NCI-H82 treated with DMSO at 0.1 percent for 48 hours (cell line): ENCODE results near the gene KRT17.
"Not testable (repeated sequence)": the region's sequence is repeated elsewhere in the genome, so short reads cannot be mapped to it uniquely, and the experiment has no call there.

Source experiments
- DNase-seq: peaks from one replicate; lab custom pipeline; 2025; ENCODE audit not compliant: unreplicated experiment; lab: John Stamatoyannopoulos, UW

KRT17 gene

DNA sequence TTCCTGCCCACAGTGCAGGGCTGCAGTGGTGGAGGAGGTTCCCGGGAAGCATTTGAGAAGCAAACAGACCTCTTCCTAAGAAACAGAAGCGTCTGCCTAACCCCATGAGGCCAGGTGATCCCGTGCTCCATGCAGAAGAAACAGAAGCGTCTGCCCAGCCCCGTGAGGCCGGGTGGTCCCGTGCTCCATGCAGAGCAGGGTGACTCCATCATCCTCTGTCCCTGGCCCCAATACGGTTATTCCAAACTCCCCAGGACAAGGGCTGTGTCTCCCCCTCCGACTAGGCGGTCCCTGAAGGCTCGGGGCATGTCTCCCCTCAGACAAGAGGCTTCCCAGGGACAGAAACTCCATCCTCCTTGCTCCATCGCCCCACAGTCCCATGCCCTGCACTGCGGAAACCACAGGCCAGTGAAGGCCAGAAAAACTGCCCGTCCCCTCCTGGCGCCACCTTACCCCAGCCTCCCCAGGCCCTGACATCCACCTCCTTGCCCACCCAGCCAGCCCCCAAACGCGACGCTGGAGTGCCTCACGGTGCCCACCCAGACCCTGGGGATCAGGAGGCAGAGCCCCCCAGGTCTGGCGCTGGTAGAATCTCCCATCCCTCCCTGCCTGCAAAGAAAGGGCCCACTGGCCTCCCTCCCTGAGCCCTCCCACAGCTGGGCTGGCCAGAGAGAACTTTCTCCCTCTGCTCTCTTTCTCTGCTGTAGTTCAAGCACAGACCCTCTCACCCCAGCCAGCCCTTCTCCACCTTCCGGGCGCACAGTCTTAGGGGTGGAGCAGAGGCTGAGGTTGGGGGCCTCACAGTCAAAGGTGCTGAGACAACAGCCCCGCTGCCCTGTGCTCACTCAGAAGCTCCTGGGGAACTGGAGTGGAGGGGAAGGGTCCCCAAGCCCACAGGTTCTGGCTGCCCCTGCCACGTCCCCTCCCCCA, 30.6 kb upstream of the KRT17 start:
- no peak for DNase-seq

DNA sequence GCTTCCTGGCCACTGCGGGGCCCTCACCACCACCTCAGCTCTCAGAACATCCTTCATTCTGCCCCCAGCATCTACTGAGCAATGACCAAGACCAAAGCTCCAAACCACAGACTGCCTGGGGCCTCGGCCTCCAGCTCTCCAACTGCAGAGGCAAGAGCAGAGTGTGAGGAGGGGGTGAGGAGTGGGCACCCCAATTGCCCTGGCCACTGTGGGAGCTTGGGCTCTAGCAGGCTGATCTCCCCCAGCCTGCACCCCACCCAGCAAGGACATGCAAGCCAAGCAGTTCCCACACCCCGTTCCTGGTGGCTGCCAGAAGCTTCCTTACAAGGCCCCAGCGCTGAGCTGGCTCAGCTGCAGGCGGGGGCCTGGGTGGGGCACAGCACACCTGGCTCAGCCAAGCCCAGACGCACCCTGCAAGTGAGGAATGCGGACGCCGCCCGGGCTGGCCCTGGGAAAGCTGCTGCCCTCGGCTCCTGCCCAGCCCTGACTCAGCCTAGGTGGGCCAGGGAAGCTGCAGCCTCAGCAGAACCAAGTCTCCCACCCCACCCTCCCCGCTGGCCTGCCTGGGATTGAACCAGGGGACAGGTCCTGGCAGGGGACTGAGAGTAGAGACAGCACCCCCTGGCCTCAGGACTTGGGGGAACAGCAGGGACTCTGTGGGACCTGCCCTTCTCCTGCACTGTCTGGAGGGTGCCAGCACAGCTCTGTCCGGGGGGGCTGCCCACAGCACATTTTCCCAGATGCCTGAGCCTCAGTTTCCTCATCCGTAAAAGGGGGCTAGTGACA, 29.7 kb upstream of the KRT17 start:
- no peak for DNase-seq

DNA sequence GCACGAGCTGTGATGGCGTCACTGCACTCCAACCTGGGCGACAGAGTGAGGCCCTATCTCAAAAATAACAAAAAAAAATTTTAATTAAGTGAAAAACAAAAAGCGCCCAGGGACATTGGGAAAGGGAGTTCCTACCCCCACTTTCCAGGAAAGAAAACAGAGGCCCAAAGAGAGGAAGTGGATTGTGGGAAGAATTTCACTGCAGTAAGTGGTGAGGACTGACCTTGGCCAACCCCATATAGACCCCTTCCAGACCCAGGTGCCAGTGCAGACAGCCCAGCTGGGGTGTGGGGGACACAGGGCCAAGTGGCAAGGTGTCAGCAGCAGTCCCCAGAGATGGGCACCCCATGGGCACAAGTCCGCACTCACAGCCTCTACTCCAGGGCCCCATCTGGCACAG, 29.0 kb upstream of the KRT17 start:
- no peak for DNase-seq

DNA sequence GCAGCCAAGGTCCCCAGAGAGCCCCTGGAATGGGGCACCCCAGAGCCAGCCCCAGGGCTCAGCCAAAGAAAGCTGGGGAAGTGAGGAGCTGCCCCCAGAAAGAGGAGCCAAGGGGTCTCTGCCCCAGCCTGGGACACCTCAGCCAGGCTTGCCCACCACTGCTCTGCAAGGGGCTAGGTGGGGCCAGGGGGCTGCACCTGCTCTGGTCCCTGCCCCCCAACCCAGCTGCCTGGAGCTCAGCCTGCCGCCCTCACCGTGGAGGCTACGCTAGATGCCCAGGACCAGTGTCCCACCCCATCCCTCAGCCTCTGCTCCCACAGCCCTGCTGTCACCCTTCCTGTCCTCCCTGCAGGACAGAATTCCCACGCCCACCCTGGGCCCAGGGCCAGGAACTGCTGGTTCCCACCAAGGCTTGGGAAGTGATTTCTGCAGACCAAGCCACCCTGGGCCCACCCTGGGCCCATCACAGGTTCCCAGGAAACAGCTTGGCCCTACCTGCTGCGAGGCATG, 28.1 kb upstream of the KRT17 start:
- DNase-seq, result no peak

DNA sequence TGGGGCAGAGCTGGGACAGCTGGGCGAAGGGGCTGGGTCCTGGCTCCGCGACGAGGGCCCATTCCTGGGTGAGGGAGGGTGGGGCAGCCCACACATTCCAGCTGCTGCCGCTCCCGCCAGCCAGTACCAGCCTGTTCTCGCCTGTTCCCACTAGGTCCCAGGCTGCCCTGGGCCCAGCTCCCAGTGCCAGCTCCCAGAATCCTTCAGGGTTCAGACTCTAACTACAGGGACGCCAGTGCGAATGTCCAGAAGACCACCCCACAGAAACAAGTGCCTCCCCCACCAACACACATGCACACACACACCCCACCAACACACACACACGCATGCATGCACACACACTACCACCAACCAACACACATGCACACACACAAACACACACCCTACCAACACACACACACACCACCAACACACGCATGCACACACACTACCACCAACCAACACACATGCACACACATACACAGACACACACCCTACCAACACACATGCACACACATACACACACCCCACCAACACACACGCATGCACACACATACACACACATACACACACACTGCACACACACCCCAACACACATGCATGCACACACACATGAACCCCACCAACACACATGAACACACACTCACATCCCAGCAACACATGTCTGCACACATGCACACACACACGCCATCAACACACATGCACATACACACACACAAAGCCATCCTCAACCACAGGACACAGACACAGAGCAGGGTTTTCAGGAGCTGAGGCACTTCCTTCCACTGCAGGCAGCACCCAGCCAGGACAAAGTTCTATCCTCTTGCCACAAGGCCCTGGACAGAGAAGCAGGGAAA, 27.5 kb upstream of the KRT17 start:
- no peak for DNase-seq

DNA sequence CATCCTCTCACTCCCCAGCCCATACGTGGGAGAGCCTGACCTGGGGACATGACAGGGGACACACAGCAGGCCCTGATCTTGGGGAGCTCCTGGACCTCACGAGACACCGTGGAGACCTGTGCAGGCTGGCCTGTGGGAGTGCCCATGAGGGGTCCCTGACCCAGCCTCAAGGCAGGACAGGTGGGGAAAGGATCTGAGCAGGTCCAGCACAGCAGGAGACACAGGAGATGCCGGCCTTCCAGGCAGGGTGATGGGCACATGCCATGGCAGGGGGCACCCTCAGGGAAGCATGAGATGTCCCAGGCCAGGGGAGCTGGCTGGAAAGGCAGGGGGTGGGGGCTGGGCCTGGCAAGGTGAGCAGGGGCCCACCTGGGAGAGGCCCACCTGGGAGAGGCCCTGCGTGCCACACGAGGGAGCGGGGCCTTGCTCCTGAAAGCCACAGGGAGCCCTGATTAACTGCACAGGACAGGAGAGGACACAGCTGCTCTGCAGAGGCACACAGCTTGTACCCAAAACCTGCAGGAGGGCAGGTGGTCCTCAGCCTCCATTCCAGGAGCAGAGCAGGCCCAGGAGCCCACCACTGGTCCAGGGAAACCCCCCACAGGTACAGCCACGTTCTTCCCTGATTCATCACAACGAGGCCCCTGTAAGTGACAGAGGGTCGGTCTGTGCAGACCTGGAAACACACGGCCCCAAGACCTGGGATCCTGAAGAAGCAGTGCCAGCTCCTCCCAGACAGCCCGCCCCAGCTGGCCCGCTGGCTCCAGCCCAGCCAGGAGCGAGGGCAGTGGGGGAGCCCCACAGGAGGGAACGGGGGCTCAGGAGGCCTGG, 26.6 kb upstream of the KRT17 start:
- DNase-seq, result no peak

DNA sequence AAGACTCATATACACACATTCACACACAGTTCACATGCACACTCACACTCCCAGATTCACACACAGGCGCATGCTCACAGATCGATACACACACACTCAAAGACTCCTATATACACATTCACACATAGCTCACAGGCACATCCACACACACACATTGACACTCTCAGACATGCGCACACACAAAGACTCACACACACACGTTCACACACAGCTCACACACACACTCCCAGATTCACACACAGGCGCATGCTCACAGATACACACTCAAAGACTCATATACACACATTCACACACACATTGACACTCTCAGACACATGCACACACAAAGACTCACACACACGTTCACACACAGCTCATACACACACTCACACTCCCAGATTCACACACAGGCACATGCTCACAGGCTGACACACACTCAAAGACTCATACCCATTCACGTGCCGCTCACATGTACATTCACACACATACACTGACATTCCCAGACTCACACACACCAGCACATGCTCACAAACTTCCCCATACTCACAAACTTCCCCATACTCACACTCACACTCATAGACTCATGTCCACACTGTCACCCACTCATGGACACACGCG, 25.6 kb upstream of the KRT17 start:
- DNase-seq, result no peak

DNA sequence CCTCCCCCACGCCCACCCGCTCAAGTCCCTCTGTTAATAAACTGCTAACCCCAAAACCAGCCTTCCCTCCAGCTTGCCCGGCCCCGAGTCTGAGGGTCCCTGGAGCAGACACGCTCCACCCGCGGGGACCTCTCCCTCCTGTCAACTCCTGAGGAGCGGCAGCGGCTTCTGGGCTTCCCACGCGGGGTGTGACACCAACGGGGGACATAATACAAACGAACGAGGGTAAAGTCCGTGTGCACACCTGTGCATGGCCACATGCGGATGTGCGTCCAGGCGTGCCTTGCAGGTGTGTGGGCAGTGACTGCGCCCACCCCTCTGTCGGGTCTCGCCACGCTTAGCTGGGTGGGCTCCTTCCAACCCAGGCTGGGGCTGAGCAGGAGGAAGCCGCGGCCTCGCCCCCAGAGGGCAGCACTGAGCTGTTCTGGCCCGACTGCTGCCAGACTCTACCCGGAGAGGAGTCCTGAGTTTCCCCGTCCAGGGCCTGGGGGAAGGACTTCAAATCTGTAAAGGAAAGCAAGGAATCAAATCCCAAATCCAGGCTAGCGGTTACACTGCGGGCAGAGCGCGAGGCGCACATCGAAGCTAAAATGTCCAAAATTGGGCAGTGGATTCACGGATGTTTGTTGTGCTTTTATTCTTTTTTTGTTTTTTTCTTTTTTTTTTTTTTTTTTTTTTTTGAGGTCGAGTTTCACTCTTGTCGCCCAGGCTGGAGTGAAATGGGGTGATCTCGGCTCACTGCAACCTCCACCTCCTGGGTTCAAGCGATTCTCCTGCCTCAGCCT, 24.2 kb upstream of the KRT17 start:
- DNase-seq, result peak; percentile 26

DNA sequence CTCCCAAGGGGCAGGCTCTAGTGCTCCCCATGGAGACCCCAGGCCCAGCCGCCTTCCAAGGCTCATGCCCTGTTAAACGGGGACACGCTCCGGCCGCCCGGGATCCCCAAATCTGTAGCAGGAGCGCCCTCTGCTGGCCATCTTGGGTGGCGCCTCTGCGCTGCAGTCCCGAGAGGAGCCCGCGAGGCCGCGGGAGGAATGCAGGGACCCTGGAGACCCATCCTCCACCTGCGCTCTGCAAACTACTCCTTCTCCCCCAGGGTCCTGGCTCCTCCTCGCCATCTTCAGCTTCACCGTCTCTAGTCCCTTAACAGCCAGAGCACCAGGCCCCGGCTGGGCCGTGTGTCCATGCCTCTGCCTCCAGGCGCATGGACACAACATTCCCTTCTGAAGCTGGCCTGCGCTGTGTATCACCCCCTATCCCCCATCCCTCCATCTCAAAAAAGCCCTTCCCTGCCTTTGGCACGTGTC, 23.6 kb upstream of the KRT17 start:
- no peak for DNase-seq

DNA sequence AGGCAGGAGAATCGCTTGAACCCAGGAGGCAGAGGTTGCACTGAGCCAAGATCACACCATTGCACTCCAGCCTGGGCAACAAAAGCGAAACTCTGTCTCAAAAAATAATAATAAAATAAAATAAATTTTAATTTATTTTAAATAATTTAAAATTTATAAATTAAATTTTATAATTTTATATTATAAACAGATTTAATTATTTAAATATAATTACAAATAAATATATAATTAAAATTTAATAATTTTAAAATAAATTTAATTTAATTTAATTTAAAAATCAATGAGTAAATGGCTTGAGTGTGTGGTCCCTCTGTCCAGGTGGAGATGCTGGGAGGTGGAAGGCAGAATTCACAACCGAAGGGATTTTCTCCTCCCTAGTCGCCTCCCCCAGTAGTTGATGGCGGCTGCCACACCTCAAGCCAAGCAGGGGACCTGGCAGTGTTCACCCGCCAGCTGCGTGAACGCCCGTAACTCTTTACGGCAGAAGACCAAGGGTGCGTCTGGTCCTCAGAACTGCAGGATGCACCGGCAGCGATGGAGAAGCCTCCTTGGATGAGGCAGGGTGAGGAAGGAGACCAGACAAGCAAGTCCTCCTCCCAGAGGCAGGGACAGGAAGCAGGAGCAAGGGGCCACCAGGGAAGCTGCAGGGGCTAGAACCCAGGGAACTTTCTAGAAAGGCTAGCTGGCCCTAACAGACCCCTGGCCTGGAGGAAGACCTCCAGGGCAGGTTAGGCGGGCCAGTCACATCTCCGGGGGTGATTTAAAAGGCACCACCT, 22.9 kb upstream of the KRT17 start:
- DNase-seq, result no peak

DNA sequence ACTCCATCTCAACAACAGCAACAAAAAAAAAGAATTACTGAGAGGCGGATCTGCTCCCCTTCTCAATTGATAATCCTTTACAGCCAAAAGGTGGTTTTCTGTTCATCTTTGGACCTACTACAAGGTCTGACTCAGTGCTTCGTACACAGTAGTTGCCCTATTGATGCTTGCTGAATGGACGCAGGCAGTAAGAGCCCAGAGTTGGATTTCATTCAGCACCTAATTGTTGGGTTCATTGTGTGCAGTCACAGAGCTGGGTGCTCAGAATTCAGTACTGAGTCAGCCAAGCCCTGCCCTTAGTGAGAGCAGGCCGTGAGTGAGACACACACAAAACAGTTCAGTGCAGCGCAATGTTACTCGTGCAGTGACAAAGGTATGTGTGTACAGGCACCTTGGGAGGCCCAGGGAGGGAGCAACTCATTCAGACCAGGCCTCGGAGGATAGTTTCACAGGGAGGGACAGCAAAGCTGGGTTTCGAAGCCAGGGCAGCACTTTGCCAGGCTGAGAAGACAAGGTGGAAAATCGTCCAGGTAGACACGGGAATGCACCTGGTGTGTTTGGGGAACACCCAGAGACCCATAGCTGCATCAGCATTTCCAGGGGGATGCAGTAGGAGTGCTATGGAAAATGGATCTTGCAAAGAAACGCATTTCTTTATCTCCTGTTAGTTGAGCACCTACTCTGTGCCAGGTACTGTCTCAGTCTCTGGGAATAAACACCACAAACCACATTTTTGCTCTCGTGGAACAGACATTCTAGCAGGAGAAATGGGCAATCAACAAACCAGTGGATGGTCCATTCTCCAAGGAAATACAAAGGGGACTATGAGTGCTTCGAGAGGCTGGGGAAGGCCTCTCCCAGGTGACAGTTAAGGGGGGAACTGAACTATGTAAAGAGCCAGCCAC, 18.1 kb upstream of the KRT17 start:
- no peak for DNase-seq

DNA sequence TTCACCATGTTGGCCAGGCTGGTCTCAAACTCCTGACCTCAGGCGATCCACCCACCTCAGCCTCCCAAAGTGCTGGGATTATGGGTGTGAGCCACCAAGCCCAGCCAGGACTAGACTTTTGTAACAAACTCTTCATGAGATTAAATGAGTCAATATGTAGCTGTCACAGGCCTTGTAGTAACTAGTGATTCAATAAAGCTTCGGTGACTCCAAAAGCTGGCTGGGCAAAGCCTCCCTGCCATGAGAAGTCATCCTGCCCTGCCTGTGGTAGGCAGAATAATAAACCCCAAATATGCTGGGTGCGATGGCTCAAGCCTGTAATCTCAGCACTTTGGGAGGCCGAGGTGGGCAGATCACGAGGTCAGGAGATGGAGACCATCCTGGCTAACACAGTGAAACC, 16.2 kb upstream of the KRT17 start:
- not testable (repeated sequence) for DNase-seq

DNA sequence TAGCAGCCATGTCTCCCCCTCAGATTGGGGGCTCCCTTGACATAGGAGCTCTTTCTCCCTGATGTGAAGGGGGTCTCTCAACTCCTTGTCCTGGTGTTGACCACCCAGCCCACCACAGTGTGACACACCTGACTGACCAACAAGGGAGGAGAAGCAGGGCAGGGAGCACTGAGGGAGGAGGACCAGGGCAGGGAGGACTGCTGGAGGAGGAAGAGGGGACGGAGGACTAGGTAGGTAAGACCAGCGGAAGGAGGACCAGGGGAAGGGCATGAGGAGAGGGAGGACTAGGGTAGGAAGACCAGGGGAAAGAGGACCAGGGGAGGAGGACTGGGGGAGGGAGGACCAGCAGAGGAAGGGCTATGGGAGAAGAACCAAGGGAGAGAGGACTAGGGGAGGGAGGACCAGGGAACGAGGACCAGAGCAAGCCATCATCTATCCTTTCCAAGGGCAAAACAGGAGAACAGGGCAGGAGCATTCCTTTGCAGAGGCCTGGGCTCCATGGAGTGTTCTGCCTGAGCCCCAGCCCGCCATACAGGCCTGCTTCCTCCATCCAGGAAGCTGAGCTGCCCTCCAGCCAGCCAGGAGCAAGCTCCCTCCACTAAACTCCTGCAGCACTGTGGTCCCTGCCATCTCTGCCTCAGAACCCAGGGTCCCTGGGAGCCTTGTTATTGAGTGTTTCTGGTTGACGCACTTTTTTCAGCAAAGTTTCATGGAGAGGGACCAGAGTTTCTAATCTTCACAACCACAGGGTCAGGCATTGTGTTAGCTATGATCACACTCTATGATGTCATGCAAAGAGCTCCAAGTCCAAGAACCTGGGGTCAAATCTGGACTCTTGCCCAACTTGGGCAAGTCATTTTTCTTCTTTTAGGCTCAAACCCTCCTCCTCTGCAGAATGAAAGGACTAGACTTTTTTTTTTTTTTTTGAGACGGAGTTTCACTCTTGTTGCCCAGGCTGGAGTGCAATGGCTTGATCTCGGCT, 15.4 kb upstream of the KRT17 start:
- no peak for DNase-seq

DNA sequence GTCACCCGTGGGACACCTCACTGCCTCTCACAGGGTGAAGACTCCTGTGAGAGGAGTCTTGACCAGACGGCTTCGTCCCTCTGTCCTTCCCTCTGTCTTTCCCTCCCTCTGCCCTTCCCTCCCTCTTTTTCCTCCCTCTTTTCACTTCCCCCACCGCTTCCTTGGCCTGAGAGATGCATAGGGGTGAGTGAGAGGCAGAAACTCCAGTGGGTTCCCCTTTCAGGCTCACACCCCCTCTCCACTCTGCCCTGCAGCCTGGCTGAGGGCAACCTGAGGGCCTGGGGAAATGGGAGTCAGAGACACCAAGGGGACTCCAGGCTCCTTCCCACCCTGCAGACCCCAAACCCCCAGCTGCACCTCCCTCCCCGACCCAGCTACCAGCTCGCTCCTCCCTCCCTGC, 14.6 kb upstream of the KRT17 start:
- no peak for DNase-seq

DNA sequence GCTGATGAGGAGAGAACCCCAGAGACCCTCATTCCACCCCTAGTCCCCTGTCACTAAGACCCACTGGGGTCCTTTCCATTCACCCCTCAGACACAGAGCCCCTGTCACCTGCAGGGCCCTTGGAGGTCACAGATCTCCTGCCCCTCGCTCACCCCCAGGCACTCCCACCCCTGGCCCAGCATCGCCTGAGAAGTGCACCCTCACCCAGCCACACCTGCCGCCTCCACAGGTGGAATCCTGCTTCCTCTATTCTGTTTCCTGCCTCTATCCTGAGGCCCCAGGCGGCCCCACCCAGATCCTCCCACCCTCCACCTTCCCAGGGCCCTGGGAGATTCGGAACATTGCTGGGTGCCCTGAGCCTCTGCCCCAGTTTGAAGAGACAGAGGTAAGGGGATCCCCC, 13.8 kb upstream of the KRT17 start:
- DNase-seq, result no peak

DNA sequence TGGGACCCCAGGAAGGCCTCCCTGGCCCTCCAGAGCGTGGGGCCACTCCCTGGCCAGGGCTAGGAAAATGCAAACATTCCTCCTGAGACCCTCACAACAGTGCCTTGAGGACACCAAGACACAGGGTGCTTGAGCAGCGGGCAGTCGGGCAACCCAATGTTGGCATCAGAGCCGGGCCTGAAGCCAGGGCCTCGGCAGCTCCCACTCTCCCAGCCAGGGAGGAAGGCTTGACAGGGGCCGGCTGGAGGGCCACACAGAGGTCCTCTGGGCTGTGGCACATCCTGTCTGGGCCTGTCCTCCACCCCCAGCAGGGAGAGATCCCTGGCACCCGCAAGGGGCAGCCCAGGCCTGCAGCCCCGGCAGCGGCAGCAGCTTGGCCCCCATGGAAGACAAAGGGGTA, 12.3 kb upstream of the KRT17 start:
- DNase-seq, result no peak
